Right lobe of liver (tissue), 6 donors: ENCODE data around the gene ELFN1. TPM values are rescaled to one million over a fixed set of nuclear protein-coding genes. Genes with fewer than 3 reads are reported as not detected.

Experiments
- ATAC-seq, 4 donors: fragments of 200-7000 bp; cut with Tn5 transposase; one replicate each; pipeline ENCODE4 v1.9.1; 2020; ENCODE audit warnings: mild to moderate bottlenecking in 4 of 4, moderate library complexity in 4 of 4
- DNase-seq, 3 donors: peaks; one replicate each; pipeline ENCODE4 v3.0.0-alpha.2; 2020
- H3K27ac ChIP-seq, 3 donors: fragments of 200-600 bp; one replicate each; pipeline ENCODE4 v1.8.0; 2022
- H3K27me3 ChIP-seq, 2 donors: fragments of 200-600 bp; one replicate each; pipeline ENCODE4 v1.8.0; 2022
- H3K36me3 ChIP-seq, 4 donors: fragments of 200-600 bp; sonication (generic) in 1 of 4; one replicate each; pipeline versions ENCODE4 v1.5.1 to v1.8.0; 2017 to 2022; ENCODE audit warnings: control low read depth in 1 of 4
- H3K4me1 ChIP-seq, 4 donors: fragments of 200-600 bp; sonication (generic) in 1 of 4; one replicate each; pipeline versions ENCODE4 v1.5.1 to v1.8.0; 2017 to 2022; ENCODE audit warnings: control low read depth in 1 of 4
- H3K4me3 ChIP-seq, 3 donors: fragments of 200-600 bp; one replicate each; pipeline ENCODE4 v1.8.0; 2022
- H3K9me3 ChIP-seq, 4 donors: fragments of 200-600 bp; sonication (generic) in 1 of 4; one replicate each; pipeline versions ENCODE4 v1.5.1 to v1.8.0; 2017 to 2022; ENCODE audit warnings: control low read depth in 1 of 4
- POLR2A ChIP-seq: fragments of 450-650 bp; IDR thresholded peaks from one replicate; pipeline ENCODE4 v1.6.1; 2017; ENCODE audit warnings: antibody characterized with exemption, mild to moderate bottlenecking
- WGBS: methylation state at CpG from one replicate; pipeline ENCODE4 v1.1.6; 2018; ENCODE audit warnings: low coverage, low lambda C conversion rate; ENCODE audit not compliant: insufficient coverage; ENCODE audit errors: missing lambda C conversion rate; 5-methylcytosine and 5-hydroxymethylcytosine counted together
- intact Hi-C, 2 donors: fragments of 100-400 bp; cut with DNase I; formaldehyde crosslinking; loops; one replicate each; pipeline versions ENCODE4 v1.11.2 to v1.14.1; 2022
- total RNA-seq, 6 experiments: library from RNA; depleted of rRNA in 2 of 6; stranded (reverse); fragments of >200 nt in 2 of 6; fragmentation: NEBNext Ultra II Directional in 3 of 6; extraction: Animal tissue kit (Norgen Biotek cat#: 25700) in 3 of 6; gene quantifications; one replicate each; pipeline versions ENCODE4 v1.1.0 to v1.2.4, GENCODE V29; 2016 to 2023
- TF ChIP-seq, protein P1 (sequence below), 4 donors: fragments of 200-600 bp in 3 of 4; fragments of 450-650 bp in 1 of 4; IDR thresholded peaks; one replicate each; pipeline versions ENCODE4 v1.5.1 to v1.8.0; 2016 to 2022; ENCODE audit warnings: antibody characterized with exemption in 4 of 4, mild to moderate bottlenecking in 2 of 4
- donor health status: DM: no; HTN: yes; CAD: no.
- donor health status: DM: no; HTN: no; CAD: no.
- donor health status: DM: no; HTN: no; CAD: no.
- donor health status: DM: no; HTN: yes; CAD: no.
- donor health status: DM: no; HTN: yes; CAD: no.

Gene ELFN1
- total RNA-seq, 6 experiments from 2014 or later = 5.4 to 13.0 (median 7.5) TPM

DNA sequence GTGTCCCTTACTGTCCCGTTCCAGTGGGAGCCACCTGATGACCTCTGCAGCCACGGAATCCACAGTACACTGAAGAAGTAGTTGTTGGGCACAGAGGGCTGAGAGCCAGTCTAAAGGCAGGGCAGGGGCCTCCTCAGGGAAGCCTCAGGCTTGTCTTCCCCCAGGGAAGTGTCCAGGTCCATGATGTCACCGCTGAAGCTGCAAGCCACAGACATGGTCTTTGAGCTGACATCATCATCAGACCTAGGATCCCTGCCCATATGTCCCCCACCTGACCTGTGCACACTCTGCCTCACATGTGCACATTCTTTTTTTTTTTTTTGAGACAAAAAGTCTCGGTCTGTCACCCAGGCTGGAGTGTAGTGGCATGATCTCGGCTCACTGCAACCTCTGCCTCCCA is 38.4 kb upstream of the ELFN1 start:
- H3K4me1 ChIP-seq = no peaks in the 10 kb centered on the region
- no peaks in the 10 kb centered on the region for H3K27me3 ChIP-seq
- TF ChIP-seq, protein P1, sequence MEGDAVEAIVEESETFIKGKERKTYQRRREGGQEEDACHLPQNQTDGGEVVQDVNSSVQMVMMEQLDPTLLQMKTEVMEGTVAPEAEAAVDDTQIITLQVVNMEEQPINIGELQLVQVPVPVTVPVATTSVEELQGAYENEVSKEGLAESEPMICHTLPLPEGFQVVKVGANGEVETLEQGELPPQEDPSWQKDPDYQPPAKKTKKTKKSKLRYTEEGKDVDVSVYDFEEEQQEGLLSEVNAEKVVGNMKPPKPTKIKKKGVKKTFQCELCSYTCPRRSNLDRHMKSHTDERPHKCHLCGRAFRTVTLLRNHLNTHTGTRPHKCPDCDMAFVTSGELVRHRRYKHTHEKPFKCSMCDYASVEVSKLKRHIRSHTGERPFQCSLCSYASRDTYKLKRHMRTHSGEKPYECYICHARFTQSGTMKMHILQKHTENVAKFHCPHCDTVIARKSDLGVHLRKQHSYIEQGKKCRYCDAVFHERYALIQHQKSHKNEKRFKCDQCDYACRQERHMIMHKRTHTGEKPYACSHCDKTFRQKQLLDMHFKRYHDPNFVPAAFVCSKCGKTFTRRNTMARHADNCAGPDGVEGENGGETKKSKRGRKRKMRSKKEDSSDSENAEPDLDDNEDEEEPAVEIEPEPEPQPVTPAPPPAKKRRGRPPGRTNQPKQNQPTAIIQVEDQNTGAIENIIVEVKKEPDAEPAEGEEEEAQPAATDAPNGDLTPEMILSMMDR (IDR thresholded peaks at IDR 0.05) = no peak
- TF ChIP-seq POLR2A = no peak
- intact Hi-C loops = no loop called here
- ATAC-seq (peak in 1 of 4 donors; percentile 20), DNase-seq (no peak)
- no peaks in the 10 kb centered on the region for H3K36me3 ChIP-seq
- H3K9me3 ChIP-seq = no peaks in the 10 kb centered on the region
- H3K4me3 ChIP-seq = no peak overlapping the region
- 80% methylated on average over 2 of the region's 5 CpGs for WGBS
- H3K27ac ChIP-seq = no peak overlapping the region

DNA sequence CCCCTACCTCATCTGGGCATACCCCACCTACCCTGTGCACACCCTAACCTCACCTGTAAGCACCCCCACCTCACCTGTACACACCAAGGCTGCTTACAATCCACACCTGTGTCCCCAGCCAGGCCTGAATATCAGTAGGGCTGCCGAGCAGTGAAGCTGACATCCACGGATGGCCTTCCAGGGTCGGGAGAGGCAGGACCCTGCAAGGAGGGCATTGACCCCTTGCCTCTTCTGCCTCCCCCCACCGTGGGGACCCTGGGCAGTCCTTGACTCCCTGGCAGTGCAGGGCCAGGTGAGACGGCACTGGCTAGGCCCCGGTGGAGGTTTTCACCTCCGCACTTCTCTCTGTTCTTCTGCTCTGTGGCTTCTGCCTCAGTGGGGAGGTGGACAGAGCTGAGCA is 37.6 kb upstream of the ELFN1 start:
- H3K27me3 ChIP-seq = no peaks in the 10 kb centered on the region
- no peaks in the 10 kb centered on the region for H3K4me1 ChIP-seq
- no peaks in the 10 kb centered on the region for H3K36me3 ChIP-seq
- no peak overlapping the region for H3K4me3 ChIP-seq
- 55% methylated on average over 5 of the region's 7 CpGs for WGBS
- no peak for TF ChIP-seq POLR2A
- TF ChIP-seq, protein P1 (IDR thresholded peaks at IDR 0.05) = no peak
- H3K9me3 ChIP-seq = peaks cover 0 to 6% (median 0%) of the 10 kb centered on the region in 4 donors
- DNase-seq (no peak), ATAC-seq (no peak)
- intact Hi-C loops = no loop called here
- H3K27ac ChIP-seq = no peak overlapping the region

DNA sequence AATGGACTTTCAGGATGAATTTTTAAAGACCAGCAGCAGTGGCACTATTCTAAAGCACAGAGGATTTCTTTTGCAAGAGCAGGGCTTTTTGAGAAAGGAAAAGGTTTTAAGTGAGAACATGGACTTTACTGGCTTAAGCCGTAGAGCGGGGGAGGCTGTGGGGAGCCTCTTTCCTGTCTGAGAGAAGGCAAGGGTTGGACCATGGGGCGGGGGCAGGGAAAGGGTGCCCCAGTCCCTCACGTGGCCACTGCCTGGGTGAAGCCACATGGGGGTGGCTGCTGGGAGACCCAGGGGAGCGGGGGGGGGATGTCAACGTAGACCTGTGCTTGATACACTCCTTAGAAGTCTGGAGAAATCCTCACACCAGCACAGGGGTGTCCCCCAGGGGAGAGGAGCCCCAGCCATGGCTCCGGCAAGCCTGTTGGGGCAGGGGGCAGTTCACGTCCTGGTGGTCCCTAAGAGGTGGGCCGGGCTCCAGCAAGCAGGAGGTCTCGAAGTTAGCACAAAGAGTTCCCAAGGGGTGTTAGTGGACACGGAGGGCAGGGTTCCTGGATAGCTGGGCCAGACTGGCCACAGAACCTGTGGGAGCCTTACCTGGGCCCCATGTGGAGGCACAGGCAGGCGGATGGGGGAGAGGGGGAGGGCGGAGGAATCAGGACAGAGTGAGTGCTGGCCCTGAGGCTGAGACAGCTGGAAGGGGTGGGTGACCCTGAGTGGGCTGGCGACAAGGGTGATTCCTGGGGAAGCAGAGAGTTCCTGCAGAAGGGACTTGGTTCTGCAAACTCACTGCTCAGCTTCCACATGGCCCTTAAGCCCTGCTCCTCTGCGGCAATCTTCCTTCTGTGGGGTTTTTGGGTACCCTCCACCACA is 36.9 kb upstream of the ELFN1 start:
- ATAC-seq = peak in 1 of 4 donors; percentile 11
- 50% methylated on average over 13 of the region's 15 CpGs for WGBS

DNA sequence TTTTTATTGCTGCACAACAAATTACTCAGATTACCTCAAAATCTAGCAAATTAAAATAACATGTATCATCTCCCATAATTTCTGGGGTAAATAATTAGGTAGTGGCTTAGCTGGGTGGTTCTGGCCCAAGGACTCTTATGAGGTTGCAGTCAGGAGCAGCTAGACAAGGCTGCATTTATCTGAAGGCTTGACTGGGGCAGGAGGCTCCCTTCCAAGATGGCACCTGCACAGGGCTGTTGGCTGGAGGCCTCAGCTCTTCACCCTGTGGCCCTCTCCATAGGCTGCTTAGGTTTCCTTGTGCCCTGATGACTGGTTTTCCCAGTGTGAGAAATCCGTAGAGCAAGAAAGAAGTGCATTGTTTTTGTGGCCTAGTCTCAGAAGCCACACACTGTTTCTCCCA is 34.7 kb upstream of the ELFN1 start:
- DNase-seq = no peak
- Histone ChIP-seq H3K27ac (no peak overlapping the region), H3K4me1 (no peaks in the 10 kb centered on the region), H3K9me3 (peaks cover 0 to 6% (median 0%) of the 10 kb centered on the region in 4 donors), H3K4me3 (no peak overlapping the region), H3K27me3 (no peaks in the 10 kb centered on the region), H3K36me3 (no peaks in the 10 kb centered on the region)
- no peak for TF ChIP-seq POLR2A
- TF ChIP-seq, protein P1 (IDR thresholded peaks at IDR 0.05) = no peak
- no peak for ATAC-seq
- WGBS = no CpG with 5 or more reads among the region's 1 CpG
- intact Hi-C loops = no loop called here

More for the DNA sequence above, 36.9 kb upstream of the ELFN1 start:
- H3K4me1 ChIP-seq = no peaks in the 10 kb centered on the region
- H3K27me3 ChIP-seq = no peaks in the 10 kb centered on the region
- H3K4me3 ChIP-seq = no peak overlapping the region
- DNase-seq = peak in 1 of 3 donors; percentile 44
- H3K36me3 ChIP-seq = no peaks in the 10 kb centered on the region
- TF ChIP-seq POLR2A = no peak
- TF ChIP-seq, protein P1 (IDR thresholded peaks at IDR 0.05) = no peak
- intact Hi-C loops = no loop called here
- H3K27ac ChIP-seq = no peak overlapping the region
- peaks cover 0 to 6% (median 0%) of the 10 kb centered on the region in 4 donors for H3K9me3 ChIP-seq
